Uterus (tissue), 4 donors: ENCODE measurements around the gene DUSP6. TPM values are rescaled to one million over a fixed set of nuclear protein-coding genes. Genes with fewer than 3 reads are reported as not detected.

ENCODE experiments used
- DNase-seq, 2 donors: peaks; one replicate each; pipeline ENCODE4 v3.0.0-alpha.2; 2019 to 2020
- H3K27ac ChIP-seq, 2 donors: fragments of 200-600 bp; sonication (generic); 1 replicate in 1 of 2; 2 replicates in 1 of 2; pipeline ENCODE4 v1.5.1; 2016 to 2018
- H3K27me3 ChIP-seq, 2 donors: fragments of 200-600 bp; sonication (generic); one replicate each; pipeline ENCODE4 v1.5.1; 2018 to 2019; ENCODE audit warnings: control low read depth in 1 of 2
- H3K36me3 ChIP-seq, 2 donors: fragments of 200-600 bp; sonication (generic); one replicate each; pipeline ENCODE4 v1.5.1; 2019; ENCODE audit warnings: control low read depth in 1 of 2
- H3K4me1 ChIP-seq, 2 donors: fragments of 200-600 bp; sonication (generic); one replicate each; pipeline ENCODE4 v1.5.1; 2018 to 2019; ENCODE audit warnings: control low read depth in 1 of 2
- H3K4me3 ChIP-seq, 2 donors: fragments of 200-600 bp; sonication (generic); 1 replicate in 1 of 2; 2 replicates in 1 of 2; pipeline ENCODE4 v1.5.1; 2018 to 2019; ENCODE audit warnings: mild to moderate bottlenecking in 1 of 2
- H3K9me3 ChIP-seq, 2 donors: fragments of 200-600 bp; sonication (generic); one replicate each; pipeline ENCODE4 v1.5.1; 2019; ENCODE audit warnings: control low read depth in 1 of 2
- CTCF ChIP-seq, 4 experiments: fragments of 200-600 bp in 2 of 4; fragments of 450-650 bp in 2 of 4; sonication (generic) in 2 of 4; IDR thresholded peaks; one replicate each; pipeline ENCODE4 v1.5.1; 2016 to 2019; ENCODE audit warnings: antibody characterized with exemption in 4 of 4, mild to moderate bottlenecking in 2 of 4, moderate library complexity in 1 of 4
- POLR2A ChIP-seq, 2 donors: fragments of 450-650 bp; IDR thresholded peaks; one replicate each; pipeline ENCODE4 v1.6.1; 2016; ENCODE audit warnings: antibody characterized with exemption in 2 of 2, mild to moderate bottlenecking in 1 of 2, moderate library complexity in 1 of 2
- intact Hi-C: fragments of 100-400 bp; cut with DNase I; formaldehyde crosslinking; loops from one replicate; pipeline ENCODE4 v1.15.1; 2023; ENCODE audit warnings: low total_unique reads
- total RNA-seq, 4 donors: library from RNA; depleted of rRNA in 3 of 4; stranded (reverse); fragments of >200 nt in 3 of 4; gene quantifications; one replicate each; pipeline versions ENCODE4 v1.1.0 to v1.2.4, GENCODE V29; 2014 to 2023
- donor health status: DM: yes; HTN: yes; CAD: no.

Gene DUSP6
- total RNA-seq, 4 donors from 2014 or later = 28.7 to 103 (median 77.6) TPM

- H3K36me3 ChIP-seq = no peaks in the 10 kb centered on the region
- intact Hi-C loops = no loop called here
- H3K4me1 ChIP-seq = peaks cover 0 to 4% of the 10 kb centered on the region in 2 donors
- no peak overlapping the region for H3K4me3 ChIP-seq
- DNase-seq = no peak
- H3K27ac ChIP-seq = no peak overlapping the region
- no peaks in the 10 kb centered on the region for H3K9me3 ChIP-seq
- no peaks in the 10 kb centered on the region for H3K27me3 ChIP-seq
- TF ChIP-seq CTCF (IDR thresholded peaks at IDR 0.05) (no peak), POLR2A (IDR thresholded peaks at IDR 0.05) (no peak)
Measured at GRCh38 chr12:89372584-89373370, 20.5 kb upstream of the DUSP6 start.

DNA sequence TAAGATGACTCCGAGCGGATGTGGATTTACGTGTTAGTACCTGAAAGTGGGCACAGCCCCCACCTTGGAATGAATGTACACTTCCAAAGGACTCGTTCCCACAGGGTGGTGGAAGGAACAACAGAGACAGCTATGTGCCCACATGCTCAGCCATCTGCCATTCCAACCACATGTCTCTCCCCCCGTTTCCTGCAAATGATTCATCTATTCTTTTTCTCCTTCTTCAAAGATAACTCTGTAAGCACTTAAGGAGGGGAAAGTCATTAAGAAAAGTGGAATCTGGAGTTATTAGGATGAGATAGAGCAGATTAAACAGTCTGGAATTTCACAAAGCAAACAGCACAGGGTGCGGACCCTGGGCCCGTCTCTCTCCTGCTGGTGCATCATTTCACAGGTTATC is 18.5 kb upstream of the DUSP6 start:
- intact Hi-C loops = no loop called here
- H3K4me1 ChIP-seq = peaks cover 0 to 4% of the 10 kb centered on the region in 2 donors
- no peak for TF ChIP-seq CTCF (IDR thresholded peaks at IDR 0.05)
- TF ChIP-seq POLR2A (IDR thresholded peaks at IDR 0.05) = no peak

GRCh38 chr12:89370421-89370831 is 18.1 kb upstream of the DUSP6 start:
- H3K27me3 ChIP-seq = no peaks in the 10 kb centered on the region
- H3K27ac ChIP-seq = no peak overlapping the region
- H3K4me1 ChIP-seq = peaks cover 0 to 4% of the 10 kb centered on the region in 2 donors
- no peaks in the 10 kb centered on the region for H3K36me3 ChIP-seq
- intact Hi-C loops = no loop called here
- no peak for DNase-seq
- no peak for TF ChIP-seq CTCF (IDR thresholded peaks at IDR 0.05)
- no peak overlapping the region for H3K4me3 ChIP-seq
- no peaks in the 10 kb centered on the region for H3K9me3 ChIP-seq

More for the DNA sequence above, 18.5 kb upstream of the DUSP6 start:
- no peak for DNase-seq
- H3K9me3 ChIP-seq = no peaks in the 10 kb centered on the region
- no peaks in the 10 kb centered on the region for H3K27me3 ChIP-seq
- H3K36me3 ChIP-seq = no peaks in the 10 kb centered on the region
- no peak overlapping the region for H3K27ac ChIP-seq
- no peak overlapping the region for H3K4me3 ChIP-seq

GRCh38 chr12:89369166-89369565 is 16.9 kb upstream of the DUSP6 start:
- intact Hi-C loops = no loop called here
- Histone ChIP-seq H3K27me3 (no peaks in the 10 kb centered on the region), H3K36me3 (no peaks in the 10 kb centered on the region), H3K27ac (no peak overlapping the region), H3K4me3 (no peak overlapping the region), H3K9me3 (no peaks in the 10 kb centered on the region), H3K4me1 (peaks cover 0 to 4% of the 10 kb centered on the region in 2 donors)
- no peak for TF ChIP-seq POLR2A (IDR thresholded peaks at IDR 0.05)
- no peak for TF ChIP-seq CTCF (IDR thresholded peaks at IDR 0.05)
- DNase-seq = no peak

GRCh38 chr12:89368391-89368790 is 16.1 kb upstream of the DUSP6 start:
- H3K4me1 ChIP-seq = peaks cover 0 to 4% of the 10 kb centered on the region in 2 donors
- H3K4me3 ChIP-seq = no peak overlapping the region
- TF ChIP-seq POLR2A (IDR thresholded peaks at IDR 0.05) (no peak), CTCF (IDR thresholded peaks at IDR 0.05) (no peak)

More at GRCh38 chr12:89368391-89368790, 16.1 kb upstream of the DUSP6 start:
- Histone ChIP-seq H3K27ac (no peak overlapping the region), H3K27me3 (no peaks in the 10 kb centered on the region), H3K36me3 (no peaks in the 10 kb centered on the region), H3K9me3 (no peaks in the 10 kb centered on the region)
- intact Hi-C loops = no loop called here
- no peak for DNase-seq
